Measurements from ENCODE around the gene ILRUN. TPM values are rescaled to one million over a fixed set of nuclear protein-coding genes. Genes with fewer than 3 reads are reported as not detected.

Gene ILRUN
- total and polyA plus RNA-seq, 9 of the 15 experiments (the other 6 are each of a cell fraction or from before 2014, with no cell fraction given), result 24.9 to 78.9 (median 53.4) TPM

- TF ChIP-seq SRSF9 (IDR thresholded peaks at IDR 0.05; ENCODE audit: borderline replicate concordance, low read depth, low read length) (no peak), NCOR1 (IDR thresholded peaks at IDR 0.05) (no peak), ZNF197 (CRISPR knock-in tag; IDR thresholded peaks at IDR 0.05; ENCODE audit: low read depth) (no peak), CREBBP (IDR thresholded peaks at IDR 0.05; ENCODE audit: low read depth, low read length) (no peak), ZSCAN29 (IDR thresholded peaks at IDR 0.05) (no peak), ZNF354B (CRISPR knock-in tag; IDR thresholded peaks at IDR 0.05) (no peak), TRIM28 (IDR thresholded peaks at IDR 0.05) (no peak; the same call in none of the 2 replicates), ZNF280A (IDR thresholded peaks at IDR 0.05; ENCODE audit: low read depth, partially characterized antibody) (no peak), SRF (CRISPR knock-in tag; IDR thresholded peaks at IDR 0.05) (peak in 1 of 2 experiments; percentile 63; a peak in 2 of 4 replicates), ZNF212 (CRISPR knock-in tag; IDR thresholded peaks at IDR 0.05) (no peak), TOE1 (IDR thresholded peaks at IDR 0.05; ENCODE audit: borderline replicate concordance) (no peak), TOE1 (CRISPR knock-in tag; IDR thresholded peaks at IDR 0.05; ENCODE audit: borderline replicate concordance, low read depth) (no peak), HNRNPL (IDR thresholded peaks at IDR 0.05; ENCODE audit: low read depth, low read length) (no peak), BMI1 (IDR thresholded peaks at IDR 0.05; ENCODE audit: low read length) (no peak), ZNF551 (CRISPR knock-in tag; IDR thresholded peaks at IDR 0.05) (no peak), HOMEZ (CRISPR knock-in tag; IDR thresholded peaks at IDR 0.05) (no peak), NR2C1 (IDR thresholded peaks at IDR 0.05) (no peak), NR2C1 (tag; IDR thresholded peaks at IDR 0.05) (no peak), SNIP1 (IDR thresholded peaks at IDR 0.05; ENCODE audit: low read depth) (no peak), ZNF740 (CRISPR knock-in tag; IDR thresholded peaks at IDR 0.05) (peak; percentile 30; the same call in 1 of the 2 replicates), ZNF740 (tag; IDR thresholded peaks at IDR 0.05) (no peak), TRIM24 (IDR thresholded peaks at IDR 0.05) (peak in 1 of 2 experiments; percentile 25; a peak in 1 of 4 replicates)
- TF ChIP-seq, protein P1, sequence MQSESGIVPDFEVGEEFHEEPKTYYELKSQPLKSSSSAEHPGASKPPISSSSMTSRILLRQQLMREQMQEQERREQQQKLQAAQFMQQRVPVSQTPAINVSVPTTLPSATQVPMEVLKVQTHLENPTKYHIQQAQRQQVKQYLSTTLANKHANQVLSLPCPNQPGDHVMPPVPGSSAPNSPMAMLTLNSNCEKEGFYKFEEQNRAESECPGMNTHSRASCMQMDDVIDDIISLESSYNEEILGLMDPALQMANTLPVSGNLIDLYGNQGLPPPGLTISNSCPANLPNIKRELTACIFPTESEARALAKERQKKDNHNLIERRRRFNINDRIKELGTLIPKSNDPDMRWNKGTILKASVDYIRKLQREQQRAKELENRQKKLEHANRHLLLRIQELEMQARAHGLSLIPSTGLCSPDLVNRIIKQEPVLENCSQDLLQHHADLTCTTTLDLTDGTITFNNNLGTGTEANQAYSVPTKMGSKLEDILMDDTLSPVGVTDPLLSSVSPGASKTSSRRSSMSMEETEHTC (IDR thresholded peaks at IDR 0.05), result no peak
- TF ChIP-seq, protein P2, sequence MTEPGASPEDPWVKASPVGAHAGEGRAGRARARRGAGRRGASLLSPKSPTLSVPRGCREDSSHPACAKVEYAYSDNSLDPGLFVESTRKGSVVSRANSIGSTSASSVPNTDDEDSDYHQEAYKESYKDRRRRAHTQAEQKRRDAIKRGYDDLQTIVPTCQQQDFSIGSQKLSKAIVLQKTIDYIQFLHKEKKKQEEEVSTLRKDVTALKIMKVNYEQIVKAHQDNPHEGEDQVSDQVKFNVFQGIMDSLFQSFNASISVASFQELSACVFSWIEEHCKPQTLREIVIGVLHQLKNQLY (CRISPR knock-in tag; conservative IDR thresholded peaks at IDR 0.05), result no peak
Measured at GRCh38 chr6:34671801-34672656, 24.5 kb downstream of the ILRUN start (continued).

Data from K562 (cell line).